H4 (cell line): Measurements from ENCODE around the gene MAP4K4. TPM values are rescaled to one million over a fixed set of nuclear protein-coding genes. Genes with fewer than 3 reads are reported as not detected.
A peak's percentile ranks its signal among the peaks of the same experiment; 100 is the strongest.

Source experiments
- DNase-seq: peaks from one replicate; pipeline ENCODE4 v3.0.0-alpha.2; 2015; ENCODE audit warnings: low spot score
- total RNA-seq: library from RNA; depleted of rRNA; stranded (reverse); fragments of >200 nt; shearing (Covaris generic); gene quantifications from 2 replicates; pipeline ENCODE4 v1.2.3, GENCODE V29; 2014; rRNA removed

Gene MAP4K4
- total RNA-seq, result 17.8 and 26.4 TPM in 2 replicates

GRCh38 chr2:101697124-101698013 lies at the start of gene MAP4K4:
TSS of gene MAP4K4 (plus strand) at chr2:101697707. CDS start at chr2:101698081, 374 bp downstream.
- peak; percentile 69 for DNase-seq

- no peak for DNase-seq
These were observed 44.0 kb upstream of the MAP4K4 start for GRCh38 chr2:101653469-101653868.

GRCh38 chr2:101655702-101656422 lies 41.6 kb upstream of the MAP4K4 start:
- DNase-seq, result peak; percentile 38

DNA sequence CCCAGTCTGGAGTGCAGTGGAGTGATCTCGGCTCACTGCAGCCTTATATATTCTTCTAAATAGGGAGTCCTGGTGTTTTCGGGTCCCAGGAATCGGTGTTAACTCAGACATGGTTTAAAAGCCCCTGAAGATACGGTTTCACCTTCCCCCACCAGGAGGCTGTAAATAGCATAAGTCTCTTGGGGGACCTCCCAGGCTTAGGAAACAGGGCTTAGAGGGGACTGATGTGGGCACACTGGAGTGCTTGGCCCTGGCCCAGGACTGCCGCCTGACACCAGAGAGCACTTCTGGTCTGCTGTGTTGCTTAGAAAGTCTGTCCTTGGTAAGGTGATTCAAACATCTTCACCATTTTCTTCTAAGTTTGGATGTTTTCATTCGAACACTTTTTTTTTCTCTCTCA lies 39.7 kb upstream of the MAP4K4 start:
- no peak for DNase-seq

GRCh38 chr2:101658387-101658786 lies 39.1 kb upstream of the MAP4K4 start:
- DNase-seq, result no peak

DNA sequence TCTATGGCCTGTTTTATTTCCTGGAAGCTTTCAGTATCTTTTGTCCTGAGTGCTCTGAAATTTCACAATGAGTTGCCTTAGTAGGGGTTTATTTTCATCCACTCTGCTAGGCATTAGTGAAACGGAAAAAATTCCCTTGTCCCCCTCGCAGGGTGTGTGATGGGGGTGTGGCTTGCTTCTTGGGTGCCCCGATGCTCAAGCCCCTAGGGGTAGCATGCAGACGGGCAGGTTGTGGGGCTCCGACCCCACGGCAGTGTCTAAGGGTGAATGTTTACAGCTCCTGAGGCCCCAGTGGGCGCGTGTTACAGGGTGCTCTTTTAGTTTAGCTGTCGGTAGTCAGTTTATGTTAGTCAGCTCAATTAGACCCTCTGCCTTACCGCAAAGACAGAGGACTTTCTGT lies 32.2 kb upstream of the MAP4K4 start:
- DNase-seq, result no peak

DNA sequence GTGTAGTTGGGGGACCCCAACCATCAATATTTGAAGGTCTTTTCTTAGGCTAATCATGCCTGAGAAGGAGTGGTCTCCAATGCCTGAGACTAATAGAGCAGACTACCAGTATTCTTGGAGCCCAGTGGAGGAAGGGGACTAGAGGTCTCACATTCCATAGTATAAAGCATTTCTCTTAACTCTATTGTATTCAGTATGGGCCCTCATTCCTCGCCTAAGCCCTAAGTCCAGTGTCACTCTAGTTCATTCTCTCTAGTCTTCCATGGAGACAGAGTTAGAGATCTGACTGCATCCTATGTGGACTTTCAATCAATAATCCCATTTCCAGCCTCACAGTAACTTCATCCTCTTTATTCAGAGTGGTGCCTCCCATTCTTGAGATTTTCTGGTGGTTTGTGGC lies 29.7 kb upstream of the MAP4K4 start:
- no peak for DNase-seq

DNA sequence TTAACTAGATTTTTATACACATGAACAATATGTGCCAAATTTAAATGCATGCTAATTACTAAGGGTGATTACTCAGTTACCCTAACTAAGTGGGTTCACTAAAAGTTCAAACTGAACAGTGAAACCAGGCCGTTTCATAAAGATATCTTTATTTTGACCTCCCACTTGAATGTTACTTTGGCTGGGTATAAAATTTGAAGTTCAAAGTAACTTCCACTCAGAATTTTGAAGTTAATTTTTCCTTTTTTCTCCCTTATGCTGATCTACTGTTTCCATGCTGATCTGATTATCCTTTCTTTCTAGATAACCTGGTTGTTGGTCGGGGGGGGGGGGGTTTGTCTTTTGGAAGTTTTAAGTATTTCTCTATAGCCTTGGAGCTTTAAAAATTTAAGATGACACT lies 25.5 kb upstream of the MAP4K4 start:
- DNase-seq, result no peak

DNA sequence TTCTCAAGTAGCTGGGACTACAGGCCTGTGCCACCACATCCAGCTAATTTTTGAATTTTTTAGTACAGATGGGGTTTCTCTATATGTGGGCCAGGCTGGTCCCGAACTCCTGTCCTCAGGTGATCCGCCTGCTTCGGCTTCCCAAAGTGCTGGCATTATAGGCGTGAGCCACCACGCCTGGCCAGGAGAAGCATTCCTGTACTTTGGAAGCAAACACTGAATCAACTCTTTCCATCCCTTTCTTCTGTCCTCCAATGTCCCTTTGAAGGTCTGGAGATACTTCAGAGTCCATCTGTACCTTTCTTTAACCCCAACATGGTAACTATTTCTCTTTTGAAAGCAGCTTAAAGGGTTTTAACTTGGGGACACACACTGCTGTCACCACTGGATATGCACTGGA lies 23.6 kb upstream of the MAP4K4 start:
- no peak for DNase-seq

- DNase-seq, result no peak
These were observed 22.0 kb upstream of the MAP4K4 start for GRCh38 chr2:101675512-101675911.

DNA sequence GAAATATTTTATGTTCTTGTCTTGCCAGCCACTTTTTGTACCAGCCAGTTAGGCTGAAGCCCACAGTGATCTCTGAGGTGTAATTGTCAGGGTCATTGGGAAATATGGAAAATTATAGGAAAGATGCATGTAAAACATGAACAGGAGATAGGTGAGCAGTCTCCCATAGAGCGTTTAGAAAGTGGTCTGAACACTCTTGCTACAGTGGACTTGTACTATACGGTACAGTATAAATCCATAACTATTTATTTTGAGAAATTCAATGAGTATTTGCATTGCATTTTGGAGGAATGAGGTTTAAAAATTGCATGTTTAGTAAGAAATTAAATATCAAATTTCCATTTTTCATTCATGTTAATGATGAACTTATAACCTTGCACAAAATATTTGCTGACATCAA lies 20.8 kb upstream of the MAP4K4 start:
- no peak for DNase-seq

DNA sequence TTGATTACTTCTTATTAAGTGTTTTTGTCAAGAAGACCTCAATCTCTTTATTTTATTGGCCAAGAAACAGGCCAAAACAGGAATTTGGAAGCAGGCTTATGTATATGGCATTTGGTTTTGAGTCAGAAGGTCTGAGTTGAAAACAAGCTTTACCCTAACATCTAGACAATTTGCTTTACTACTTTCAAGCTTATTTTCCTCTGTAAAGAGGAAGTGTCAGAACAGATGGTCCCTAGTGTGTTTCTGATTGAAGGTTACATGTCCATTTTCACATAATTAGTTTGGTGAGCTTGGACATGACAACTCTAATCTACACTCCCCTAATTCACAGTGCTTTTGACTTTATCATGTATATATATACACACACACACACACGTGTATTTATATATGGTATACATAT lies 19.8 kb upstream of the MAP4K4 start:
- DNase-seq, result no peak

DNA sequence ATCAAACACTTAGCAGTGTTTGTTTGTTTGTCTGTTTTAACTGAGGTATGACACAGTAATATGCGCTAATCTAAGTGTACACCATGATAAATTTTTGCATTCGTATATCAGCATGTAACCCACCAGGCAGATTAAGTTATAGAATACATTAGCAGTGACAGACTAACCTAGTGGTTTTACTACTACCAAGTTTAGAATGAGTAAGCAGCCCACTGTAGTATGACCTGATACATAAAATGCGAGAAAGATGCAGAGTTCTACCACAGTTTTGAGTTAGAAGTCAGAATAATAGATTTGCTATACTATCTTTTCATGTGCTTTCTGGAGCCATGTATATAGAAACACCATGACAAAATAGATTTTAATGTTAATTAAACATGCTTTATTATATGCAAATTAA lies 19.1 kb upstream of the MAP4K4 start:
- no peak for DNase-seq

DNA sequence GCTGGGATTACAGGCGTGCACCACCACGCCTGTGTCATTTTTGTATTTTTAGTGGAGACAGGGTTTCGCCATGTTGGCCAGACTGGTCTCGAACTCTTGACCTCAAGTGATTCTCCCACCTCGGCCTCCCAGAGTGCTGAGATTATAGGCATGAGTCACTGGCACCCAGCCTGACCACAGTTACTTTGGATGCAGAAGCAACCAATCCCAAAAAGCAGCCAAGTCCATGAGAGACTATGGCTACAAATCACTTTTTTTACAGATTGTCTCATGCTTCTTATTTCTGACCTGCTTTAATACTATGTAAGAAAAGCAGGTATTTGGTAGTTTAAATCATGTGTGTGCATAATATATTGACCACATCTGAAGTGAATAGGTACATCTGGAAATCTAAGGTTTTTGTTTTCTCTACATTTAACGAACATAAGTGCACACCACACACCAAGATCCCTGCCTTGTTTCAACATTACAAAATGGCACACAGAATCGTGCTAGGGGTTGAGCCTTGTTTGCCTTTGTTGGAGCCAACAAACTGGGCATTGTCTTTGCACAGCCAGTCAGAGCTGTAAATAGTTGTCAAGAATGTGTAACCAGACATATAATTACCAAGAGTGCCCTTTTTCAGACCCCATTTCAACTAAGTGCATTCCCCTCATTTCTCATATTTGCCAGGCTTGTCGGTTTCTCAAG lies 18.3 kb upstream of the MAP4K4 start:
- peak; percentile 73 for DNase-seq

GRCh38 chr2:101679801-101680487 lies 17.6 kb upstream of the MAP4K4 start:
- no peak for DNase-seq

DNA sequence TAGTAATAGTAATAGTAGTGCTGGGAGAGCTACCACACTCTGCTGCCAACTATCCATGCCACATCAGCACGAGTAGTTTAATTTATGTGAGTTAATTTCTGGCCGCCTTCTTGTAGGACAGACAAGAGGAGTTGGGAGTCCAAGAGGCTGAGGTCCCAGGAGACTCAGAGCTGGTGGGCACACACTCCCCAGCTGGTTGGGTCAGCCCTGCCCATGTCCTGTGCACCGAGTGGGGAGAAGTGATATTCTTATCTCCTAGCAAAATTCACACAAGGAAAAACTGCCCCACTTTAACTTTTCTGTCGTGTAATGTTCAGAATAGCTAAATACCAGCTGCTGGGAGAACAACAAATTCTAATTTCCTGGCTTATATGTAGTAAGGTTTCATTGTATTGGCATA lies 15.2 kb upstream of the MAP4K4 start:
- DNase-seq, result no peak

DNA sequence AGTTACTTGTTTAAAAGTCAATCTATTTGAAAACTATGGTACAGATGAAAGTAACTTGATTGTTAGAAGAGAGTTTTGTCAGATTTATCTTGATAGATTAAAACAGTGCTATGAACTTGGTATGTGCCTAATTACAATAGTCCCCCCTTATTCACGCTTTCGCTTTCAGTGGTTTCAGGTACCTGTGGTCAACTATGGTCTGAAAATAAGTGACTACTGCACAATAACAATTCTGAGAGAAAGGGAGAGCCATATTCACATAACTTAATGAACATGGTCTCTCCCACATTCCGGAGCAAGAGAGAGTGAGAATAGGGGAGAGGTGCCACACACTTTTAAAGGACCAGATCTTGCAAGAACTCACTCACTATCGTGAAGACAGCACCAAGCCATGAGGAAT lies 13.2 kb upstream of the MAP4K4 start:
- DNase-seq, result no peak

DNA sequence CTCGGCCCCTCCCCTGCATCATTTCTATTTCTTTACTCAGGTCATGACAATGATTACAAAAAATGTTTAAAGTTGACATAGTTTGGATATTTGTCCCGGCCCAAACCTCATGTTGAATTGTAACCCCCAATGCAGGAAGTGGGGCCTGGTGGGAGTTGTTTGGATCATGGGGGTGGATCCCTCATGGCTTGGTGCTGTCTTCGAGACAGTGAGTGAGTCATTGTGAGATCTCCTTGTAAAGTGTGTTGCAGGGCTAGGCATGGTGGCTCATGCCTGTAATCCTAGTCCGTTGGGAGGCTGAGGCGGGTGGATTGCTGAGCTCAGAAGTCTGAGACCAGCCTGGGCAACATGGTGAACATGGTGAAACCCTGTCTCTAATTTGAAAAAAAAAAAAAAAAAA lies 9.2 kb upstream of the MAP4K4 start:
- DNase-seq, result no peak

- DNase-seq, result no peak
These were observed 8.2 kb upstream of the MAP4K4 start for GRCh38 chr2:101689114-101689825.

GRCh38 chr2:101690547-101691152 lies 6.9 kb upstream of the MAP4K4 start:
- DNase-seq, result no peak

DNA sequence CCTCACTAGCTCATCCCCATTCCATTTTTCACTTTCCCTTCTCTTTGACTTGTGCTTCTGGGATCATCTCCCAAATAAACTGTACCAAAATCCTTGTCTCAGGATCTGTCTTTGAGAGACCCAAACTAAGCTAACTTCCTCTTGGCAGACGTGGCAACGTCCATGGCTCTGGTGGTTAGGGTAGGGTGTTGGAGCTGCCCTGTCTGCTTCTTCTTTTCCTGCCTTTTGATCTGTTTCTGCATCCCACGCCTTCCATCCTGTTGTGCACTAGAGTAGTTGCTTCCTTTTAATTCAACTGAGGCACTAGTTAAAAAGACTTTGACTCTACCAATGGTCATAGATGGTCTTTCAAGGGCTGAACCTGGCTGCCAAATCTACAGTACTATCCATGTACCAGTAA lies 5.5 kb upstream of the MAP4K4 start:
- no peak for DNase-seq
